SJCRH30 (cell line): ENCODE measurements around the gene CFAP99. TPM values are rescaled to one million over a fixed set of nuclear protein-coding genes. Genes with fewer than 3 reads are reported as not detected.

Experiments used
- total RNA-seq: library from RNA; depleted of rRNA; stranded (reverse); fragments of >200 nt; shearing (Covaris generic); gene quantifications from 2 replicates; pipeline ENCODE4 v1.2.3, GENCODE V29; 2014; rRNA removed

The CFAP99 gene
- total RNA-seq, 1 experiment from 2014 or later: not detected

Other genes with a start within 250 kb of the CFAP99 start
- gene HAUS3, start 176.8 kb upstream of the CFAP99 start, total RNA-seq: 25.0 and 29.1 TPM in 2 replicates
- gene POLN, start 176.8 kb upstream of the CFAP99 start, total RNA-seq: 1.3 and 1.4 TPM in 2 replicates
- 5.7 and 7.1 TPM in 2 replicates for gene MXD4, start 156.8 kb upstream of the CFAP99 start, total RNA-seq
- 0.15 TPM in 1 of 2 replicates, not detected in the other for gene ZFYVE28, start 310 bp upstream of the CFAP99 start, total RNA-seq
- gene RNF4, start 50.2 kb downstream of the CFAP99 start, total RNA-seq: 67.6 and 71.2 TPM in 2 replicates
- gene FAM193A, start 117.7 kb downstream of the CFAP99 start, total RNA-seq: 18.4 and 20.4 TPM in 2 replicates